GM12801 (cell line): ENCODE measurements around the gene TMEM79.

ENCODE experiments used
- CTCF ChIP-seq: IDR thresholded peaks from one replicate; pipeline ENCODE4 v1.5.1; 2011; ENCODE audit warnings: control low read depth; ENCODE audit not compliant: insufficient read length; ENCODE audit errors: extremely low read depth

TMEM79 gene

GRCh38 chr1:156281693-156282478 lies 2.2 kb upstream of the TMEM79 start:
- TF ChIP-seq CTCF: no peak

- TF ChIP-seq CTCF: no peak
Observed at GRCh38 chr1:156282479-156283222, 1.5 kb upstream of the TMEM79 start, which contains the start of gene SMG5. TSS of gene SMG5 (minus strand) at chr1:156282825. CDS start at chr1:156282680, 145 bp downstream.

- no peak for TF ChIP-seq CTCF
Observed at GRCh38 chr1:156283521-156283920, 604 bp upstream of the TMEM79 start.

- TF ChIP-seq CTCF: no peak
Observed at GRCh38 chr1:156284757-156285156, 632 bp downstream of the TMEM79 start.

GRCh38 chr1:156285437-156285836 lies 1.3 kb downstream of the TMEM79 start:
- no peak for TF ChIP-seq CTCF

- TF ChIP-seq CTCF: no peak
Observed at GRCh38 chr1:156286061-156286460, 1.9 kb downstream of the TMEM79 start.

GRCh38 chr1:156289857-156290256 lies 5.7 kb downstream of the TMEM79 start:
- TF ChIP-seq CTCF: no peak
